ENCODE results near the gene HECW1.

HECW1 gene

GRCh38 chr7:43111630-43112458, 603 bp upstream of the HECW1 start:
- H3K4me3 ChIP-seq (ENCODE audit: low read length) = peak overlapping the region; percentile 55
- DNase-seq (ENCODE audit: low read depth) = no peak
- TF ChIP-seq CTCF (conservative IDR thresholded peaks at IDR 0.05; ENCODE audit: low read length) = no peak

GRCh38 chr7:43112941-43113621, 634 bp downstream of the HECW1 start:
- TF ChIP-seq CTCF (conservative IDR thresholded peaks at IDR 0.05; ENCODE audit: low read length) = no peak
- peak; percentile 56 for DNase-seq (ENCODE audit: low read depth)
- peak overlapping the region; percentile 55 for H3K4me3 ChIP-seq (ENCODE audit: low read length)

- DNase-seq (ENCODE audit: low read depth) = peak; percentile 25
These were observed 1.4 kb downstream of the HECW1 start for GRCh38 chr7:43113622-43114457.

GRCh38 chr7:43114458-43114780, 2.0 kb downstream of the HECW1 start:
- no peak for TF ChIP-seq CTCF (conservative IDR thresholded peaks at IDR 0.05; ENCODE audit: low read length)
- H3K4me3 ChIP-seq (ENCODE audit: low read length) = no peak overlapping the region; the same call in 1 of the 2 replicates
- no peak for DNase-seq (ENCODE audit: low read depth)

More at GRCh38 chr7:43113622-43114457, 1.4 kb downstream of the HECW1 start:
- TF ChIP-seq CTCF (conservative IDR thresholded peaks at IDR 0.05; ENCODE audit: low read length) = no peak
- H3K4me3 ChIP-seq (ENCODE audit: low read length) = peak overlapping the region; percentile 55

- H3K4me3 ChIP-seq (ENCODE audit: low read length) = no peak overlapping the region
- no peak for DNase-seq (ENCODE audit: low read depth)
- TF ChIP-seq CTCF (conservative IDR thresholded peaks at IDR 0.05; ENCODE audit: low read length) = no peak
These were observed 4.0 kb downstream of the HECW1 start for GRCh38 chr7:43116451-43116850.

GRCh38 chr7:43117095-43117494, 4.6 kb downstream of the HECW1 start:
- H3K4me3 ChIP-seq (ENCODE audit: low read length) = no peak overlapping the region
- no peak for TF ChIP-seq CTCF (conservative IDR thresholded peaks at IDR 0.05; ENCODE audit: low read length)
- DNase-seq (ENCODE audit: low read depth) = peak; percentile 88

Measured in AG10803 (cell line).